ENCODE measurements around the gene KRTAP9-9.

GRCh38 chr17:41301916-41302901 lies 47.0 kb downstream of the KRTAP9-9 start, which contains the start of gene KRTAP29-1:
- TF ChIP-seq CTCF (IDR thresholded peaks at IDR 0.05) = no peak
- no peak for TF ChIP-seq POLR2A (IDR thresholded peaks at IDR 0.05)
